ENCODE measurements around the gene WBP11. TPM values are rescaled to one million over a fixed set of nuclear protein-coding genes. Genes with fewer than 3 reads are reported as not detected.

The WBP11 gene
- total and polyA plus RNA-seq, 2 of the 13 experiments (the other 11 are each of a cell fraction or from before 2014, with no cell fraction given): 7.6 to 31.0 TPM

DNA sequence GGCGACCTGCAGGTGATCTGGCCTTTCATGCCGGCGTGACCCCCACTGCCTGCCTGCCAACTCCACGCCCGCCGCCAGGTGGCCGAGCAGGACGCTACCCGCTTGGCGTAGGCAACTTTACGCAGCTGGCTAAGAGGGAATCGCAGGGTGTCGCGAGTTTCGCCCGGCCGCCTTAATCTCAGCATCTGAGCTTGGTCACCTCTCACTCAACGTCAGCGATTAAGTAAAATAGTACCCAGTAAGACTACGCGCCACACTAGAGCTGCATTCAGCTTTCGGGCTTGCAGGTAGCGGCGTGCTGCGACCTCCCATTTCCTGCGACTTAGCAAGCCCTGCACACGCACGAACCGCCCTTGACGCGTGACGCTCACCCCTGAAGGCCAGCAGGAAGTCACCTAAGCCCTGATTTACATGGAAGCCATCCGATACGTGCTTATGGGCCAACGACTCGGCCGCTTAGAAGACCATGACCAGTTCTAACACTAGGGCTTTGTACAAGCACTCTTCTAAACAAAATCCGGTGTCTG lies 33.2 kb downstream of the WBP11 start (continued):
- TF ChIP-seq RBM39 (IDR thresholded peaks at IDR 0.05; ENCODE audit: low read depth, low read length, poor library complexity, severe bottlenecking): no peak
- no peak for TF ChIP-seq ZNF598 (CRISPR knock-in tag; IDR thresholded peaks at IDR 0.05; ENCODE audit: borderline replicate concordance)
- TF ChIP-seq MTF1 (CRISPR knock-in tag; IDR thresholded peaks at IDR 0.05): no peak
- peak; percentile 75 for TF ChIP-seq POLR2G (IDR thresholded peaks at IDR 0.05; ENCODE audit: low read depth, low read length)
- TF ChIP-seq, protein P1, sequence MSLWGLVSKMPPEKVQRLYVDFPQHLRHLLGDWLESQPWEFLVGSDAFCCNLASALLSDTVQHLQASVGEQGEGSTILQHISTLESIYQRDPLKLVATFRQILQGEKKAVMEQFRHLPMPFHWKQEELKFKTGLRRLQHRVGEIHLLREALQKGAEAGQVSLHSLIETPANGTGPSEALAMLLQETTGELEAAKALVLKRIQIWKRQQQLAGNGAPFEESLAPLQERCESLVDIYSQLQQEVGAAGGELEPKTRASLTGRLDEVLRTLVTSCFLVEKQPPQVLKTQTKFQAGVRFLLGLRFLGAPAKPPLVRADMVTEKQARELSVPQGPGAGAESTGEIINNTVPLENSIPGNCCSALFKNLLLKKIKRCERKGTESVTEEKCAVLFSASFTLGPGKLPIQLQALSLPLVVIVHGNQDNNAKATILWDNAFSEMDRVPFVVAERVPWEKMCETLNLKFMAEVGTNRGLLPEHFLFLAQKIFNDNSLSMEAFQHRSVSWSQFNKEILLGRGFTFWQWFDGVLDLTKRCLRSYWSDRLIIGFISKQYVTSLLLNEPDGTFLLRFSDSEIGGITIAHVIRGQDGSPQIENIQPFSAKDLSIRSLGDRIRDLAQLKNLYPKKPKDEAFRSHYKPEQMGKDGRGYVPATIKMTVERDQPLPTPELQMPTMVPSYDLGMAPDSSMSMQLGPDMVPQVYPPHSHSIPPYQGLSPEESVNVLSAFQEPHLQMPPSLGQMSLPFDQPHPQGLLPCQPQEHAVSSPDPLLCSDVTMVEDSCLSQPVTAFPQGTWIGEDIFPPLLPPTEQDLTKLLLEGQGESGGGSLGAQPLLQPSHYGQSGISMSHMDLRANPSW (CRISPR knock-in tag; IDR thresholded peaks at IDR 0.05; ENCODE audit: borderline replicate concordance): peak; percentile 42; the same call in 1 of the 2 replicates
- no peak for TF ChIP-seq ZNF766 (CRISPR knock-in tag; IDR thresholded peaks at IDR 0.05; ENCODE audit: borderline replicate concordance)
- 0 out of 2 replicates have a peak, but pooled peaks have one; percentile 62 for TF ChIP-seq ZNF776 (CRISPR knock-in tag; IDR thresholded peaks at IDR 0.05)
- TF ChIP-seq KMT2A (CRISPR knock-in tag; IDR thresholded peaks at IDR 0.05): no peak; the same call in 1 of the 2 replicates
- no peak for TF ChIP-seq BRCA1 (CRISPR knock-in tag; IDR thresholded peaks at IDR 0.05)
- no peak for TF ChIP-seq NCOA1 (CRISPR knock-in tag; IDR thresholded peaks at IDR 0.05)
- TF ChIP-seq FOXM1 (CRISPR knock-in tag; IDR thresholded peaks at IDR 0.05): no peak
- TF ChIP-seq MIER3 (CRISPR knock-in tag; IDR thresholded peaks at IDR 0.05; ENCODE audit: borderline replicate concordance): peak; percentile 18; the same call in 1 of the 2 replicates
- no peak for TF ChIP-seq ADNP (CRISPR knock-in tag; IDR thresholded peaks at IDR 0.05)
- TF ChIP-seq ZFX (CRISPR knock-in tag; IDR thresholded peaks at IDR 0.05; ENCODE audit: low read depth): peak; percentile 80
- TF ChIP-seq ZNF264 (CRISPR knock-in tag; IDR thresholded peaks at IDR 0.05): no peak
- no peak for TF ChIP-seq KLF9 (CRISPR knock-in tag; IDR thresholded peaks at IDR 0.05; ENCODE audit: low read depth)
- peak; percentile 24; the same call in 1 of the 2 replicates for TF ChIP-seq ZNF614 (CRISPR knock-in tag; IDR thresholded peaks at IDR 0.05; ENCODE audit: borderline replicate concordance)
- TF ChIP-seq ZNF660 (CRISPR knock-in tag; IDR thresholded peaks at IDR 0.05; ENCODE audit: borderline replicate concordance, low read depth): no peak
- TF ChIP-seq, protein P2, sequence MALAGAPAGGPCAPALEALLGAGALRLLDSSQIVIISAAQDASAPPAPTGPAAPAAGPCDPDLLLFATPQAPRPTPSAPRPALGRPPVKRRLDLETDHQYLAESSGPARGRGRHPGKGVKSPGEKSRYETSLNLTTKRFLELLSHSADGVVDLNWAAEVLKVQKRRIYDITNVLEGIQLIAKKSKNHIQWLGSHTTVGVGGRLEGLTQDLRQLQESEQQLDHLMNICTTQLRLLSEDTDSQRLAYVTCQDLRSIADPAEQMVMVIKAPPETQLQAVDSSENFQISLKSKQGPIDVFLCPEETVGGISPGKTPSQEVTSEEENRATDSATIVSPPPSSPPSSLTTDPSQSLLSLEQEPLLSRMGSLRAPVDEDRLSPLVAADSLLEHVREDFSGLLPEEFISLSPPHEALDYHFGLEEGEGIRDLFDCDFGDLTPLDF (CRISPR knock-in tag; IDR thresholded peaks at IDR 0.05): no peak
- no peak for TF ChIP-seq SMC3 (IDR thresholded peaks at IDR 0.05; ENCODE audit: low read length)
- TF ChIP-seq ZNF629 (CRISPR knock-in tag; conservative IDR thresholded peaks at IDR 0.05): no peak
